Gastrocnemius medialis (tissue), 4 donors: ENCODE results near the gene FAM78A. TPM values are rescaled to one million over a fixed set of nuclear protein-coding genes. Genes with fewer than 3 reads are reported as not detected.
A peak's percentile ranks its signal among the peaks of the same experiment; 100 is the strongest.

ENCODE experiments used
- ATAC-seq, 2 donors: fragments of 150-250 bp; one replicate each; pipeline ENCODE4 v1.9.1; 2016
- DNase-seq, 2 donors: peaks; one replicate each; pipeline ENCODE4 v3.0.0-alpha.2; 2019
- H3K27ac ChIP-seq, 4 donors: fragments of 200-600 bp; sonication (generic); 1 replicate in 1 of 4; 2 replicates in 3 of 4; pipeline ENCODE4 v1.5.1; 2016 to 2018; ENCODE audit warnings: mild to moderate bottlenecking in 2 of 4, moderate library complexity in 1 of 4
- H3K27me3 ChIP-seq, 3 donors: fragments of 200-600 bp; sonication (generic) in 2 of 3; 1 replicate in 1 of 3; 2 replicates in 2 of 3; pipeline versions ENCODE4 v1.5.1 to v1.6.0; 2016 to 2019; ENCODE audit warnings: mild to moderate bottlenecking in 1 of 3, moderate library complexity in 1 of 3
- H3K36me3 ChIP-seq, 2 donors: fragments of 200-600 bp; sonication (generic) in 1 of 2; one replicate each; pipeline ENCODE4 v1.5.1; 2017 to 2018
- H3K4me1 ChIP-seq, 2 donors: fragments of 200-600 bp; sonication (generic) in 1 of 2; one replicate each; pipeline ENCODE4 v1.5.1; 2016 to 2017; ENCODE audit warnings: mild to moderate bottlenecking in 2 of 2
- H3K4me3 ChIP-seq, 4 donors: fragments of 200-600 bp; sonication (generic) in 3 of 4; 1 replicate in 1 of 4; 2 replicates in 3 of 4; pipeline ENCODE4 v1.5.1; 2016 to 2019; ENCODE audit warnings: mild to moderate bottlenecking in 2 of 4
- H3K9me3 ChIP-seq, 3 donors: fragments of 200-600 bp; sonication (generic) in 2 of 3; 1 replicate in 1 of 3; 2 replicates in 2 of 3; pipeline ENCODE4 v1.5.1; 2016 to 2019
- POLR2A ChIP-seq, 2 donors: fragments of 450-650 bp; IDR thresholded peaks; one replicate each; pipeline ENCODE4 v1.6.1; 2017; ENCODE audit warnings: antibody characterized with exemption in 2 of 2, mild to moderate bottlenecking in 2 of 2, moderate library complexity in 2 of 2
- in situ Hi-C, 4 donors: fragments of 200-750 bp; cut with MboI; loops; one replicate each; pipeline versions ENCODE4 v1.15.0 to v1.8.0; 2017; ENCODE audit warnings: low sequenced_read_pairs in 4 of 4
- intact Hi-C: fragments of 100-400 bp; cut with DNase I; formaldehyde crosslinking; loops from one replicate; pipeline ENCODE4 v1.15.1; 2023; ENCODE audit warnings: low total_unique reads
- total RNA-seq, 4 donors: library from RNA; depleted of rRNA; stranded (reverse); fragments of >200 nt; gene quantifications; one replicate each; pipeline versions ENCODE4 v1.1.0 to v1.2.3, GENCODE V29; 2016
- TF ChIP-seq, protein P1 (sequence below), 5 experiments: fragments of 450-650 bp in 3 of 5; fragments of 200-600 bp in 2 of 5; sonication (generic) in 2 of 5; IDR thresholded peaks in 4 of 5; conservative IDR thresholded peaks in 1 of 5; 1 replicate in 4 of 5; 2 replicates in 1 of 5; pipeline ENCODE4 v1.5.1; 2016 to 2019; ENCODE audit warnings: antibody characterized with exemption in 5 of 5, mild to moderate bottlenecking in 3 of 5, moderate library complexity in 3 of 5

FAM78A gene
- total RNA-seq, 4 donors from 2014 or later, result 3.6 to 16.0 (median 10.1) TPM

GRCh38 chr9:131234799-131235479, 41.4 kb downstream of the FAM78A start:
- no peaks in the 10 kb centered on the region for H3K27me3 ChIP-seq
- TF ChIP-seq, protein P1, sequence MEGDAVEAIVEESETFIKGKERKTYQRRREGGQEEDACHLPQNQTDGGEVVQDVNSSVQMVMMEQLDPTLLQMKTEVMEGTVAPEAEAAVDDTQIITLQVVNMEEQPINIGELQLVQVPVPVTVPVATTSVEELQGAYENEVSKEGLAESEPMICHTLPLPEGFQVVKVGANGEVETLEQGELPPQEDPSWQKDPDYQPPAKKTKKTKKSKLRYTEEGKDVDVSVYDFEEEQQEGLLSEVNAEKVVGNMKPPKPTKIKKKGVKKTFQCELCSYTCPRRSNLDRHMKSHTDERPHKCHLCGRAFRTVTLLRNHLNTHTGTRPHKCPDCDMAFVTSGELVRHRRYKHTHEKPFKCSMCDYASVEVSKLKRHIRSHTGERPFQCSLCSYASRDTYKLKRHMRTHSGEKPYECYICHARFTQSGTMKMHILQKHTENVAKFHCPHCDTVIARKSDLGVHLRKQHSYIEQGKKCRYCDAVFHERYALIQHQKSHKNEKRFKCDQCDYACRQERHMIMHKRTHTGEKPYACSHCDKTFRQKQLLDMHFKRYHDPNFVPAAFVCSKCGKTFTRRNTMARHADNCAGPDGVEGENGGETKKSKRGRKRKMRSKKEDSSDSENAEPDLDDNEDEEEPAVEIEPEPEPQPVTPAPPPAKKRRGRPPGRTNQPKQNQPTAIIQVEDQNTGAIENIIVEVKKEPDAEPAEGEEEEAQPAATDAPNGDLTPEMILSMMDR (IDR thresholded peaks at IDR 0.05 in 4 of 5, conservative IDR thresholded peaks at IDR 0.05 in 1 of 5), result no peak
- TF ChIP-seq POLR2A (IDR thresholded peaks at IDR 0.05), result no peak
- peaks cover 0 to 39% of the 10 kb centered on the region in 2 donors for H3K36me3 ChIP-seq
- H3K27ac ChIP-seq, result peak overlapping the region in 1 of 4 donors; percentile 5
- intact Hi-C loops, result no loop called here
- in situ Hi-C loops, result no loop called here
- no peak overlapping the region for H3K4me3 ChIP-seq
- ATAC-seq (peak in 1 of 2 donors; percentile 47), DNase-seq (no peak)
- H3K9me3 ChIP-seq, result no peaks in the 10 kb centered on the region
- peaks cover 17 to 22% of the 10 kb centered on the region in 2 donors for H3K4me1 ChIP-seq

GRCh38 chr9:131233995-131234394, 42.3 kb downstream of the FAM78A start:
- Histone ChIP-seq H3K4me3 (no peak overlapping the region), H3K27ac (no peak overlapping the region), H3K9me3 (no peaks in the 10 kb centered on the region), H3K36me3 (peaks cover 0 to 48% of the 10 kb centered on the region in 2 donors), H3K4me1 (peaks cover 17 to 22% of the 10 kb centered on the region in 2 donors), H3K27me3 (no peaks in the 10 kb centered on the region)
- TF ChIP-seq POLR2A (IDR thresholded peaks at IDR 0.05), result no peak
- TF ChIP-seq, protein P1 (IDR thresholded peaks at IDR 0.05 in 4 of 5, conservative IDR thresholded peaks at IDR 0.05 in 1 of 5), result no peak
- intact Hi-C loops (no loop called here), in situ Hi-C loops (no loop called here)
- DNase-seq, result no peak
- ATAC-seq, result no peak

GRCh38 chr9:131233556-131233955, 42.8 kb downstream of the FAM78A start:
- TF ChIP-seq, protein P1 (IDR thresholded peaks at IDR 0.05 in 4 of 5, conservative IDR thresholded peaks at IDR 0.05 in 1 of 5), result no peak
- TF ChIP-seq POLR2A (IDR thresholded peaks at IDR 0.05), result no peak
- intact Hi-C loops, result no loop called here
- H3K27me3 ChIP-seq, result no peaks in the 10 kb centered on the region
- H3K36me3 ChIP-seq, result peaks cover 0 to 53% of the 10 kb centered on the region in 2 donors
- no peak overlapping the region for H3K4me3 ChIP-seq
- no peak overlapping the region for H3K27ac ChIP-seq
- no peak for DNase-seq
- ATAC-seq, result no peak
- H3K4me1 ChIP-seq, result peaks cover 14 to 18% of the 10 kb centered on the region in 2 donors
- in situ Hi-C loops, result no loop called here
- no peaks in the 10 kb centered on the region for H3K9me3 ChIP-seq

- Histone ChIP-seq H3K27ac (no peak overlapping the region), H3K9me3 (no peaks in the 10 kb centered on the region), H3K4me1 (peaks cover 4 to 10% of the 10 kb centered on the region in 2 donors), H3K36me3 (peaks cover 0 to 59% of the 10 kb centered on the region in 2 donors), H3K27me3 (no peaks in the 10 kb centered on the region), H3K4me3 (peak overlapping the region in 1 of 4 donors; percentile 10)
- ATAC-seq, result no peak
- DNase-seq, result no peak
- TF ChIP-seq POLR2A (IDR thresholded peaks at IDR 0.05), result no peak
- TF ChIP-seq, protein P1 (IDR thresholded peaks at IDR 0.05 in 4 of 5, conservative IDR thresholded peaks at IDR 0.05 in 1 of 5), result no peak
- in situ Hi-C loops, result no loop called here
- intact Hi-C loops, result no loop called here
Measured at GRCh38 chr9:131228988-131229387, 47.3 kb downstream of the FAM78A start.
